ENCODE data around the gene LRRC10. TPM values are rescaled to one million over a fixed set of nuclear protein-coding genes. Genes with fewer than 3 reads are reported as not detected.
A peak's percentile ranks its signal among the peaks of the same experiment; 100 is the strongest.

The LRRC10 gene
- polyA plus RNA-seq (2013, experiment 1 of 2; ENCODE audit: insufficient read length): not detected
- polyA plus RNA-seq (2013, experiment 2 of 2; ENCODE audit: insufficient read length): not detected

- DNase-seq: no peak
Measured at GRCh38 chr12:69610729-69611128, at the start of gene LRRC10. Gene LRRC10, minus strand, starts transcription at chr12:69610907. Its CDS starts 69 bp downstream, at chr12:69610838.

- no peak for DNase-seq
Measured at GRCh38 chr12:69660164-69660863, 49.6 kb upstream of the LRRC10 start.

GRCh38 chr12:69658203-69658602 lies 47.5 kb upstream of the LRRC10 start:
- no peak for DNase-seq

- peak; percentile 21 for DNase-seq
Measured at GRCh38 chr12:69657376-69658137, 46.9 kb upstream of the LRRC10 start.

GRCh38 chr12:69655616-69656340 lies 45.1 kb upstream of the LRRC10 start:
- peak; percentile 94 for DNase-seq

- DNase-seq: peak; percentile 55
Measured at GRCh38 chr12:69653703-69654102, 43.0 kb upstream of the LRRC10 start.

GRCh38 chr12:69651922-69652321 lies 41.2 kb upstream of the LRRC10 start:
- no peak for DNase-seq

GRCh38 chr12:69649529-69649928 lies 38.8 kb upstream of the LRRC10 start:
- no peak for DNase-seq

- peak; percentile 92 for DNase-seq
Measured at GRCh38 chr12:69648476-69648875, 37.8 kb upstream of the LRRC10 start.

- DNase-seq: no peak
Measured at GRCh38 chr12:69647178-69647577, 36.5 kb upstream of the LRRC10 start.

GRCh38 chr12:69645031-69645430 lies 34.3 kb upstream of the LRRC10 start:
- DNase-seq: no peak

GRCh38 chr12:69644511-69644910 lies 33.8 kb upstream of the LRRC10 start:
- no peak for DNase-seq

GRCh38 chr12:69642531-69642930 lies 31.8 kb upstream of the LRRC10 start:
- DNase-seq: no peak

- DNase-seq: no peak
Measured at GRCh38 chr12:69641546-69641945, 30.8 kb upstream of the LRRC10 start.

GRCh38 chr12:69639400-69640016 lies 28.8 kb upstream of the LRRC10 start:
- DNase-seq: peak; percentile 71

- DNase-seq: no peak
Measured at GRCh38 chr12:69633061-69633460, 22.4 kb upstream of the LRRC10 start.

- no peak for DNase-seq
Measured at GRCh38 chr12:69630191-69630590, 19.5 kb upstream of the LRRC10 start.

GRCh38 chr12:69627501-69627900 lies 16.8 kb upstream of the LRRC10 start:
- no peak for DNase-seq

- DNase-seq: no peak
Measured at GRCh38 chr12:69623970-69624369, 13.3 kb upstream of the LRRC10 start.

GRCh38 chr12:69621551-69621950 lies 10.8 kb upstream of the LRRC10 start:
- DNase-seq: no peak

GRCh38 chr12:69620921-69621320 lies 10.2 kb upstream of the LRRC10 start:
- DNase-seq: no peak

GRCh38 chr12:69620077-69620476 lies 9.4 kb upstream of the LRRC10 start:
- no peak for DNase-seq

GRCh38 chr12:69619050-69619449 lies 8.3 kb upstream of the LRRC10 start:
- no peak for DNase-seq

Measured in fibroblast of skin of scalp (primary cell).